Parathyroid adenoma (tissue), 2 donors: ENCODE measurements around the gene P2RX4.

Source experiments
- H2AFZ ChIP-seq: fragments of 300-600 bp; sonication (generic); one replicate; pipeline ENCODE4 v1.7.0; 2017; ENCODE audit warnings: antibody characterized with exemption, mild to moderate bottlenecking
- H3K27ac ChIP-seq: fragments of 300-600 bp; sonication (generic); one replicate; pipeline ENCODE4 v1.7.0; 2017
- H3K27me3 ChIP-seq: fragments of 300-600 bp; sonication (generic); one replicate; pipeline ENCODE4 v1.7.0; 2017; ENCODE audit warnings: low read length; ENCODE audit not compliant: control insufficient read depth, insufficient read depth
- H3K36me3 ChIP-seq: fragments of 300-600 bp; sonication (generic); one replicate; pipeline ENCODE4 v1.7.0; 2017; ENCODE audit warnings: low read length; ENCODE audit not compliant: control insufficient read depth, insufficient read depth
- H3K4me1 ChIP-seq: fragments of 300-600 bp; sonication (generic); one replicate; pipeline ENCODE4 v1.7.0; 2017; ENCODE audit warnings: control low read depth
- H3K4me2 ChIP-seq: fragments of 300-600 bp; sonication (generic); one replicate; pipeline ENCODE4 v1.7.0; 2017; ENCODE audit warnings: low read length
- H3K4me3 ChIP-seq: fragments of 300-600 bp; sonication (generic); one replicate; pipeline ENCODE4 v1.7.0; 2017; ENCODE audit warnings: low read depth, low read length
- H3K79me2 ChIP-seq: fragments of 300-600 bp; sonication (generic); one replicate; pipeline ENCODE4 v1.7.0; 2017; ENCODE audit warnings: control low read depth
- H3K9ac ChIP-seq: fragments of 300-600 bp; sonication (generic); one replicate; pipeline ENCODE4 v1.7.0; 2017; ENCODE audit warnings: mild to moderate bottlenecking
- H3K9me3 ChIP-seq: fragments of 300-600 bp; sonication (generic); one replicate; pipeline ENCODE4 v1.7.0; 2017; ENCODE audit warnings: low read length; ENCODE audit not compliant: control insufficient read depth
- CTCF ChIP-seq: fragments of 300-600 bp; sonication (generic); IDR thresholded peaks from one replicate; pipeline ENCODE4 v1.7.0; 2017; ENCODE audit warnings: antibody characterized with exemption, mild to moderate bottlenecking
- donor health status: primary hyperparathyroidism.

P2RX4 gene

GRCh38 chr12:121214166-121214777 is 4.3 kb downstream of the P2RX4 start:
- H3K79me2 ChIP-seq = no peaks in the 10 kb centered on the region
- no peaks in the 10 kb centered on the region for H3K27me3 ChIP-seq
- no peak overlapping the region for H3K9ac ChIP-seq
- no peaks in the 10 kb centered on the region for H3K36me3 ChIP-seq
- no peak overlapping the region for H3K27ac ChIP-seq
- H3K9me3 ChIP-seq = no peaks in the 10 kb centered on the region
- no peak overlapping the region for H2AFZ ChIP-seq
- H3K4me1 ChIP-seq = peaks cover 4% of the 10 kb centered on the region
- H3K4me2 ChIP-seq = peak overlapping the region; percentile 10
- no peak for TF ChIP-seq CTCF
- no peak overlapping the region for H3K4me3 ChIP-seq

- no peak overlapping the region for H3K4me2 ChIP-seq
- no peak overlapping the region for H3K27ac ChIP-seq
- H3K9ac ChIP-seq = no peak overlapping the region
- H3K9me3 ChIP-seq = no peaks in the 10 kb centered on the region
- no peaks in the 10 kb centered on the region for H3K36me3 ChIP-seq
- no peak overlapping the region for H3K4me3 ChIP-seq
- no peaks in the 10 kb centered on the region for H3K79me2 ChIP-seq
- no peaks in the 10 kb centered on the region for H3K27me3 ChIP-seq
- peaks cover 4% of the 10 kb centered on the region for H3K4me1 ChIP-seq
- no peak for TF ChIP-seq CTCF
- no peak overlapping the region for H2AFZ ChIP-seq
These were observed 5.2 kb downstream of the P2RX4 start for GRCh38 chr12:121214855-121215745.

DNA sequence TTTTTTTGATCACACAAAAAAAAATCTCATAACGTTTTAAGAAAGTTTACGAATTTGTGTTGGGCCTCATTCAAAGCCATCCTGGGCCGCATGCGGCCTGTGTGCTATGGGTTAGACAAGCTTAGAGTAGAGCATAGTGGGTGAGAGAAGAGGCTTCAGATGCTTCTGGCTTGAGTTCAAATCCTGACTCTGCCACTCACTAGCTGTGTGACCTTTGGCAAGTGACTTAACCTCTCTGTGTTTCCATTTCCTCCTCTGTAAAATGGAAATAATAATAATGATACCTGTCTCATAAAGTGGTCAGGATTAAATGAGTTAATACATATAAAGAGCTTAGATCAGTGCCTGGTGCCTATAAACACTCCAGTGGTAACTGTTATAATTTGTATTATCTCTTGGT is 6.2 kb downstream of the P2RX4 start:
- Histone ChIP-seq H3K27ac (no peak overlapping the region), H3K79me2 (no peaks in the 10 kb centered on the region), H2AFZ (no peak overlapping the region), H3K27me3 (no peaks in the 10 kb centered on the region), H3K36me3 (no peaks in the 10 kb centered on the region), H3K4me3 (no peak overlapping the region), H3K4me1 (peaks cover 4% of the 10 kb centered on the region), H3K9ac (no peak overlapping the region), H3K9me3 (no peaks in the 10 kb centered on the region), H3K4me2 (no peak overlapping the region)
- no peak for TF ChIP-seq CTCF

GRCh38 chr12:121217063-121217462 is 7.1 kb downstream of the P2RX4 start:
- no peak overlapping the region for H3K4me3 ChIP-seq
- no peak overlapping the region for H3K27ac ChIP-seq
- peaks cover 4% of the 10 kb centered on the region for H3K4me1 ChIP-seq
- H3K9me3 ChIP-seq = no peaks in the 10 kb centered on the region
- no peak overlapping the region for H3K9ac ChIP-seq
- H2AFZ ChIP-seq = no peak overlapping the region
- no peaks in the 10 kb centered on the region for H3K27me3 ChIP-seq
- H3K36me3 ChIP-seq = no peaks in the 10 kb centered on the region
- TF ChIP-seq CTCF = no peak
- no peaks in the 10 kb centered on the region for H3K79me2 ChIP-seq
- H3K4me2 ChIP-seq = no peak overlapping the region
